ENCODE results near the gene GNAO1. TPM values are rescaled to one million over a fixed set of nuclear protein-coding genes. Genes with fewer than 3 reads are reported as not detected.

Gene GNAO1
- total and polyA plus RNA-seq, 2 donors (not counting 1 experiment from before 2014, with no cell fraction given) = 0.13 to 5.1 TPM

DNA sequence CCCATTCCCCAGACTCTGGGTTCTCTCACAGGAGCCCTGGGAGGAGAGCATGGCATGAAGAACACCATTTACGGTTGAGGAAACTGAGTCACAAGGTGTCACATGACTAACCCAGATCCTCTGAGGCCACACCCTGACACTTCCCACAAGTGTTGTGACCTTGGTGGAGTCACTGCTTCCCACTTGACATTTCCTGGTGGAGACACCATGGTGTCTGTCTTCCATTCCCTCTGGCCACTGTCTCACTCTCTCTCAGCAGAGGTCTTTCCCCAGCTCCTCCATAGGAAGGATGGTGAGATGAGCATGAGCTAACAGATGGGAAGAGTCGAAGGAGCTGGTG, 116.2 kb downstream of the GNAO1 start:
- 93% methylated on average over 2 of the region's 2 CpGs for WGBS (ENCODE audit: insufficient coverage)
- Histone ChIP-seq H3K4me2 (replicated peaks; ENCODE audit: low read depth, low read length, poor library complexity, severe bottlenecking) (no peak overlapping the region), H3K9ac (ENCODE audit: low read length) (no peak overlapping the region), H3K27me3 (replicated peaks in 1 of 4; ENCODE audit: control extremely low read depth in 1 of 4, control insufficient read depth in 3 of 4, insufficient read depth in 4 of 4, low read length in 3 of 4) (peaks cover 0 to 8% (median 0%) of the 10 kb centered on the region in 4 experiments), H4K20me1 (ENCODE audit: control insufficient read depth, insufficient read depth, low read length, poor library complexity, severe bottlenecking) (no peaks in the 10 kb centered on the region), H3K9me3 (ENCODE audit: control extremely low read depth in 1 of 3, control insufficient read depth in 2 of 3, insufficient read depth in 1 of 3, low read length in 2 of 3) (no peaks in the 10 kb centered on the region), H3K79me2 (ENCODE audit: control insufficient read depth, insufficient read depth, low read length) (no peaks in the 10 kb centered on the region), H3K4me3 (ENCODE audit: control extremely low read depth in 1 of 5, extremely low read depth in 1 of 5, insufficient read depth in 1 of 5, low read depth in 2 of 5, low read length in 4 of 5) (no peak overlapping the region), H2AFZ (ENCODE audit: insufficient read depth, low read depth, low read length, poor library complexity, severe bottlenecking) (no peak overlapping the region), H3K27ac (ENCODE audit: low read length in 2 of 2) (no peak overlapping the region), H3K36me3 (replicated peaks in 1 of 2; ENCODE audit: control extremely low read depth in 1 of 2, control insufficient read depth in 1 of 2, extremely low read depth in 1 of 2, insufficient read depth in 2 of 2, low read length in 1 of 2) (no peaks in the 10 kb centered on the region), H3K4me1 (ENCODE audit: control insufficient read depth in 2 of 2, insufficient read depth in 2 of 2, low read length in 2 of 2) (no peaks in the 10 kb centered on the region)
- Mint-ChIP-seq H3K27ac (no peak overlapping the region), H3K4me1 (no peaks in the 10 kb centered on the region), H3K27me3 (peaks cover 17% of the 10 kb centered on the region), H3K4me3 (no peak overlapping the region), H3K9me3 (ENCODE audit: insufficient read depth) (no peaks in the 10 kb centered on the region)
- ChIA-PET CTCF (interaction anchor here (0.7 to 1.2 kb wide), 2 partner anchors 10 to 11 kb away, joined by 3 read pairs; no protein-coding TSS in a partner anchor), POLR2A (no interaction called here)
- TF ChIP-seq, protein P1, sequence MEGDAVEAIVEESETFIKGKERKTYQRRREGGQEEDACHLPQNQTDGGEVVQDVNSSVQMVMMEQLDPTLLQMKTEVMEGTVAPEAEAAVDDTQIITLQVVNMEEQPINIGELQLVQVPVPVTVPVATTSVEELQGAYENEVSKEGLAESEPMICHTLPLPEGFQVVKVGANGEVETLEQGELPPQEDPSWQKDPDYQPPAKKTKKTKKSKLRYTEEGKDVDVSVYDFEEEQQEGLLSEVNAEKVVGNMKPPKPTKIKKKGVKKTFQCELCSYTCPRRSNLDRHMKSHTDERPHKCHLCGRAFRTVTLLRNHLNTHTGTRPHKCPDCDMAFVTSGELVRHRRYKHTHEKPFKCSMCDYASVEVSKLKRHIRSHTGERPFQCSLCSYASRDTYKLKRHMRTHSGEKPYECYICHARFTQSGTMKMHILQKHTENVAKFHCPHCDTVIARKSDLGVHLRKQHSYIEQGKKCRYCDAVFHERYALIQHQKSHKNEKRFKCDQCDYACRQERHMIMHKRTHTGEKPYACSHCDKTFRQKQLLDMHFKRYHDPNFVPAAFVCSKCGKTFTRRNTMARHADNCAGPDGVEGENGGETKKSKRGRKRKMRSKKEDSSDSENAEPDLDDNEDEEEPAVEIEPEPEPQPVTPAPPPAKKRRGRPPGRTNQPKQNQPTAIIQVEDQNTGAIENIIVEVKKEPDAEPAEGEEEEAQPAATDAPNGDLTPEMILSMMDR (IDR thresholded peaks at IDR 0.05) = no peak
- TF ChIP-seq EZH2 (IDR thresholded peaks at IDR 0.05; ENCODE audit: borderline replicate concordance, insufficient read depth, low read depth, low read length, poor library complexity, severe bottlenecking) = no peak
- intact Hi-C loops (cut with micrococcal nuclease) = no loop called here
- DNase-seq (no peak), ATAC-seq (ENCODE audit: low read depth) (no peak)

GRCh38 chr16:56309008-56309407, 117.7 kb downstream of the GNAO1 start:
- no peak overlapping the region for H3K27ac Mint-ChIP-seq
- Histone ChIP-seq H3K36me3 (replicated peaks in 1 of 2; ENCODE audit: control extremely low read depth in 1 of 2, control insufficient read depth in 1 of 2, extremely low read depth in 1 of 2, insufficient read depth in 2 of 2, low read length in 1 of 2) (no peaks in the 10 kb centered on the region), H3K4me1 (ENCODE audit: control insufficient read depth in 2 of 2, insufficient read depth in 2 of 2, low read length in 2 of 2) (no peaks in the 10 kb centered on the region), H3K4me2 (replicated peaks; ENCODE audit: low read depth, low read length, poor library complexity, severe bottlenecking) (no peak overlapping the region), H3K27ac (ENCODE audit: low read length in 2 of 2) (no peak overlapping the region), H2AFZ (ENCODE audit: insufficient read depth, low read depth, low read length, poor library complexity, severe bottlenecking) (no peak overlapping the region), H3K9ac (ENCODE audit: low read length) (no peak overlapping the region), H3K27me3 (replicated peaks in 1 of 4; ENCODE audit: control extremely low read depth in 1 of 4, control insufficient read depth in 3 of 4, insufficient read depth in 4 of 4, low read length in 3 of 4) (peaks cover 0 to 8% (median 0%) of the 10 kb centered on the region in 4 experiments), H3K79me2 (ENCODE audit: control insufficient read depth, insufficient read depth, low read length) (no peaks in the 10 kb centered on the region), H3K4me3 (ENCODE audit: control extremely low read depth in 1 of 5, extremely low read depth in 1 of 5, insufficient read depth in 1 of 5, low read depth in 2 of 5, low read length in 4 of 5) (no peak overlapping the region), H3K9me3 (ENCODE audit: control extremely low read depth in 1 of 3, control insufficient read depth in 2 of 3, insufficient read depth in 1 of 3, low read length in 2 of 3) (no peaks in the 10 kb centered on the region), H4K20me1 (ENCODE audit: control insufficient read depth, insufficient read depth, low read length, poor library complexity, severe bottlenecking) (no peaks in the 10 kb centered on the region)
- no peaks in the 10 kb centered on the region for H3K9me3 Mint-ChIP-seq (ENCODE audit: insufficient read depth)
- WGBS (ENCODE audit: insufficient coverage) = 83% methylated on average over 2 of the region's 3 CpGs
- ChIA-PET POLR2A (no interaction called here), CTCF (interaction anchor here (2.1 kb wide), 1 partner anchor 9 kb away, joined by 10 read pairs; no protein-coding TSS in a partner anchor)
- no peak overlapping the region for H3K4me3 Mint-ChIP-seq
- DNase-seq (no peak), ATAC-seq (ENCODE audit: low read depth) (no peak)
- no peaks in the 10 kb centered on the region for H3K4me1 Mint-ChIP-seq
- no peak for TF ChIP-seq EZH2 (IDR thresholded peaks at IDR 0.05; ENCODE audit: borderline replicate concordance, insufficient read depth, low read depth, low read length, poor library complexity, severe bottlenecking)
- TF ChIP-seq, protein P1 (IDR thresholded peaks at IDR 0.05) = no peak
- H3K27me3 Mint-ChIP-seq = peaks cover 17% of the 10 kb centered on the region
- intact Hi-C loops (cut with micrococcal nuclease) = no loop called here

Data from B cell (primary cell).